Measurements from ENCODE around the gene BCL11B.

Gene BCL11B

GRCh38 chr14:99137001-99137700, 134.8 kb downstream of the BCL11B start:
- no peaks in the 10 kb centered on the region for H4K20me1 ChIP-seq (ENCODE audit: insufficient read depth)
- H3K79me2 ChIP-seq (ENCODE audit: insufficient read depth, low read depth) = no peaks in the 10 kb centered on the region
- H3K27ac ChIP-seq = no peak overlapping the region
- H3K27me3 ChIP-seq (ENCODE audit: insufficient read depth, low read depth) = no peaks in the 10 kb centered on the region
- H3K4me1 ChIP-seq (ENCODE audit: low read depth, poor library complexity, severe bottlenecking) = no peaks in the 10 kb centered on the region
- H3K36me3 ChIP-seq (ENCODE audit: insufficient read depth) = no peaks in the 10 kb centered on the region
- H3K4me2 ChIP-seq = no peak overlapping the region
- H3K4me3 ChIP-seq (IDR thresholded peaks at IDR 0.05; ENCODE audit: insufficient read depth, low read depth, low read length) = no peak overlapping the region
- no peak overlapping the region for H3K9ac ChIP-seq
- no peak overlapping the region for H2AFZ ChIP-seq (ENCODE audit: low read depth)
- no peak for TF ChIP-seq CTCF (conservative IDR thresholded peaks at IDR 0.05; ENCODE audit: low read depth, low read length)

GRCh38 chr14:99136401-99136800, 135.6 kb downstream of the BCL11B start:
- Histone ChIP-seq H3K27ac (no peak overlapping the region), H3K4me3 (IDR thresholded peaks at IDR 0.05; ENCODE audit: insufficient read depth, low read depth, low read length) (no peak overlapping the region), H3K27me3 (ENCODE audit: insufficient read depth, low read depth) (no peaks in the 10 kb centered on the region), H3K9ac (no peak overlapping the region), H3K4me2 (no peak overlapping the region), H2AFZ (ENCODE audit: low read depth) (no peak overlapping the region), H4K20me1 (ENCODE audit: insufficient read depth) (no peaks in the 10 kb centered on the region), H3K4me1 (ENCODE audit: low read depth, poor library complexity, severe bottlenecking) (no peaks in the 10 kb centered on the region), H3K79me2 (ENCODE audit: insufficient read depth, low read depth) (no peaks in the 10 kb centered on the region), H3K36me3 (ENCODE audit: insufficient read depth) (no peaks in the 10 kb centered on the region)
- no peak for TF ChIP-seq CTCF (conservative IDR thresholded peaks at IDR 0.05; ENCODE audit: low read depth, low read length)

- Histone ChIP-seq H3K27me3 (ENCODE audit: insufficient read depth, low read depth) (no peaks in the 10 kb centered on the region), H3K36me3 (ENCODE audit: insufficient read depth) (no peaks in the 10 kb centered on the region), H3K4me1 (ENCODE audit: low read depth, poor library complexity, severe bottlenecking) (no peaks in the 10 kb centered on the region), H3K27ac (no peak overlapping the region), H4K20me1 (ENCODE audit: insufficient read depth) (no peaks in the 10 kb centered on the region), H3K79me2 (ENCODE audit: insufficient read depth, low read depth) (no peaks in the 10 kb centered on the region), H3K4me2 (no peak overlapping the region), H3K9ac (no peak overlapping the region), H2AFZ (ENCODE audit: low read depth) (no peak overlapping the region), H3K4me3 (IDR thresholded peaks at IDR 0.05; ENCODE audit: insufficient read depth, low read depth, low read length) (no peak overlapping the region)
- TF ChIP-seq CTCF (conservative IDR thresholded peaks at IDR 0.05; ENCODE audit: low read depth, low read length) = no peak
Measured at GRCh38 chr14:99136047-99136400, 136.0 kb downstream of the BCL11B start.

GRCh38 chr14:99134516-99135046, 137.4 kb downstream of the BCL11B start:
- Histone ChIP-seq H3K9ac (no peak overlapping the region), H3K36me3 (ENCODE audit: insufficient read depth) (no peaks in the 10 kb centered on the region), H3K27ac (no peak overlapping the region), H3K79me2 (ENCODE audit: insufficient read depth, low read depth) (no peaks in the 10 kb centered on the region), H3K4me1 (ENCODE audit: low read depth, poor library complexity, severe bottlenecking) (no peaks in the 10 kb centered on the region), H4K20me1 (ENCODE audit: insufficient read depth) (no peaks in the 10 kb centered on the region), H3K4me2 (no peak overlapping the region), H2AFZ (ENCODE audit: low read depth) (no peak overlapping the region), H3K27me3 (ENCODE audit: insufficient read depth, low read depth) (no peaks in the 10 kb centered on the region), H3K4me3 (IDR thresholded peaks at IDR 0.05; ENCODE audit: insufficient read depth, low read depth, low read length) (no peak overlapping the region)
- no peak for TF ChIP-seq CTCF (conservative IDR thresholded peaks at IDR 0.05; ENCODE audit: low read depth, low read length)

All from KMS-11 (cell line).